GM12872 (cell line): ENCODE results near the gene MGMT.

ENCODE experiments used
- TF ChIP-seq, protein P1 (sequence below): IDR thresholded peaks from 3 replicates; pipeline ENCODE4 v1.5.1; 2011; ENCODE audit warnings: low read depth, mild to moderate bottlenecking, low read length, moderate library complexity; ENCODE audit not compliant: insufficient read depth

MGMT gene

GRCh38 chr10:129680661-129681344 lies 213.8 kb downstream of the MGMT start:
- TF ChIP-seq, protein P1, sequence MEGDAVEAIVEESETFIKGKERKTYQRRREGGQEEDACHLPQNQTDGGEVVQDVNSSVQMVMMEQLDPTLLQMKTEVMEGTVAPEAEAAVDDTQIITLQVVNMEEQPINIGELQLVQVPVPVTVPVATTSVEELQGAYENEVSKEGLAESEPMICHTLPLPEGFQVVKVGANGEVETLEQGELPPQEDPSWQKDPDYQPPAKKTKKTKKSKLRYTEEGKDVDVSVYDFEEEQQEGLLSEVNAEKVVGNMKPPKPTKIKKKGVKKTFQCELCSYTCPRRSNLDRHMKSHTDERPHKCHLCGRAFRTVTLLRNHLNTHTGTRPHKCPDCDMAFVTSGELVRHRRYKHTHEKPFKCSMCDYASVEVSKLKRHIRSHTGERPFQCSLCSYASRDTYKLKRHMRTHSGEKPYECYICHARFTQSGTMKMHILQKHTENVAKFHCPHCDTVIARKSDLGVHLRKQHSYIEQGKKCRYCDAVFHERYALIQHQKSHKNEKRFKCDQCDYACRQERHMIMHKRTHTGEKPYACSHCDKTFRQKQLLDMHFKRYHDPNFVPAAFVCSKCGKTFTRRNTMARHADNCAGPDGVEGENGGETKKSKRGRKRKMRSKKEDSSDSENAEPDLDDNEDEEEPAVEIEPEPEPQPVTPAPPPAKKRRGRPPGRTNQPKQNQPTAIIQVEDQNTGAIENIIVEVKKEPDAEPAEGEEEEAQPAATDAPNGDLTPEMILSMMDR: no peak

DNA sequence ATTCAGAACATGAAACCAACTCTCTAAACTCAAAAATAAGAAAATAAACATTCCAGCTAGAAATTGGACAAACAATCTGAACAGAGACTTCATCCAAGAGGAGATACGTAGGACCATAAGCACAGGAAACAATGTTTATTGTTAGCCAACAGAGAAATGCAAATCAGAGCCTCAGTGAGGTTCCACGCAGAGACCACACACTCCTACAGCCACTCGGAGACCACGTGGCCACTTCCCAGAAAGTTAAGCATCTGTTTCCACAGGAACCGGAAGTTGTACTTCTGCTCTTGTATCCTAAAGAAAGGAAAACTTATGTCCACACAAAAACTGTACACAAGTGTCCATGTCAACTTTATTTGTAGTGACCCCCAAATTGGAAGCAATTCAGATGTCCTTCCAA lies 214.8 kb downstream of the MGMT start:
- TF ChIP-seq, protein P1: no peak

DNA sequence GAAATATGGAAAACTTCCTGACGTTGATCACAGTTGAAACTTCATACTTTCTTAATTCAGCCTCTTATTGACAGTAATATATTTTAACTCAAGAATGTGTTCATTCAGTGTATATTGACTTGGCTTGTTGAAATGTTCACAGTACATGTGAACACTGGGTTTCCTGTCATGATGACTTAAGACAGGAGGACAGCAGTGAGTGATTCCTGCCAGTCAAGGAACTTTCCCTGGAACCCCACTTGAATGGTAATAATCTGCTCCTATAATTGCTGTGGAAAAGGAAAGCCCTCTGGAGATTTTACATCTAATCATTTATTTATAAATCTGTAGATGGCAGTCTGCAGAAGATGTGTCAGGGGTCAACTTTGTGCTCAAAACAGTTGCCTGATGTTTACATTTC lies 216.5 kb downstream of the MGMT start:
- TF ChIP-seq, protein P1: no peak

GRCh38 chr10:129683920-129684319 lies 216.9 kb downstream of the MGMT start:
- TF ChIP-seq, protein P1: no peak

GRCh38 chr10:129685271-129685670 lies 218.2 kb downstream of the MGMT start:
- TF ChIP-seq, protein P1: no peak

DNA sequence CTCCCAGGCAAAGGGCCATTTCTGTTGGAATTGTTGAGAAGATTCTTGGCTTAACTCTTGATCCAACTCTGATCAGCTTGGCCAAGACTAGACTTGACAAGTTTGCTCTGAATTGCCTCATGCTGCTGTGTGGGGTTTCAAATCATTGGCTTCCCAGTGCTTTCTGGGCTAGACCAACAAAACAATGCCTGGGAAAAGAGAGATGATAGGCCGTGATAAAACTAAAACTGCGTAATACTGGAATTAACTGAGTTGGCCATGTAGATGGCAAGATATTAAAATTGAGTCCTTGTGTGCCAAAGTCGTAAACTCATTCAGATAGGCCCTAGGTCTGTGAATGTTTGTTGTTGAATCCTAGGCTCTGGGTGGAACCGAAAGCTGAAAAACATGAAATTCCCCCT lies 222.6 kb downstream of the MGMT start:
- TF ChIP-seq, protein P1: no peak

- TF ChIP-seq, protein P1: no peak
These were observed 223.4 kb downstream of the MGMT start for GRCh38 chr10:129690248-129691070.
